ENCODE results near the gene SLC12A6. TPM values are rescaled to one million over a fixed set of nuclear protein-coding genes. Genes with fewer than 3 reads are reported as not detected.
A peak's percentile ranks its signal among the peaks of the same experiment; 100 is the strongest.

The SLC12A6 gene
- total and polyA plus RNA-seq, 2 of the 13 experiments (the other 11 are each of a cell fraction or from before 2014, with no cell fraction given): 15.2 to 30.1 TPM

DNA sequence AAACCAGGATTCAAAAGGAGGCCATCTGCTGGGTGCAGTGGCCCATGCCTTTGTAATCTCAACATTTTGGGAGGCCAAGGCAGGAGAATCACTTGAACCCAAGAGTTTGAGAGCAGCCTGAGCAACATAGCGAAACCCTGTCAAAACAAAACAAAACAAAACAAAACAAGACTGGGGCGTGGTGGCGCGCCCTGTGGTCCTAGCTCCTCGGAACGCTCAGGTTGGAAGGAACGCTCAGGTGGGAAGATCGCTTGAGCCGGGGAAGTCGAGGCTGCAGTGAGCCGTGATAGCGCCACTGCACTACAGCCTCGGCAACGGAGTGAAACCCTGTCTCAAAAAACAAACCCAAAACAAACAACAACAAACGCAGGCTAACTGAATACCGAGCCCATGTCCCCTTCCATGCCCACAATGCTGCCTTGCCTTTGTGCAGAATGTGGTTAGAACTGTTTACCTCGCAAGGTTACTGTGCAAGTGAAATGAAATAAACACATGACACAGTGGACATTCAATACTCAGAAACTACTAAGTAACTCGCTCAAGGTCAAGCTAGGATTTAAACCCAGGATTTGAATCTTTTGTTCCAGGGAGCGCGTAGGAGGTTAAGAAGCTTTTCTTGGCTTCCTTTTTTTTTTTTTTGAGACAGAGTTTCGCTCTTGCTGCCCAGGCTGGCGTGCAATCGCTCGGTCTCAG lies 113.5 kb downstream of the SLC12A6 start (continued):
- TF ChIP-seq, protein P1, sequence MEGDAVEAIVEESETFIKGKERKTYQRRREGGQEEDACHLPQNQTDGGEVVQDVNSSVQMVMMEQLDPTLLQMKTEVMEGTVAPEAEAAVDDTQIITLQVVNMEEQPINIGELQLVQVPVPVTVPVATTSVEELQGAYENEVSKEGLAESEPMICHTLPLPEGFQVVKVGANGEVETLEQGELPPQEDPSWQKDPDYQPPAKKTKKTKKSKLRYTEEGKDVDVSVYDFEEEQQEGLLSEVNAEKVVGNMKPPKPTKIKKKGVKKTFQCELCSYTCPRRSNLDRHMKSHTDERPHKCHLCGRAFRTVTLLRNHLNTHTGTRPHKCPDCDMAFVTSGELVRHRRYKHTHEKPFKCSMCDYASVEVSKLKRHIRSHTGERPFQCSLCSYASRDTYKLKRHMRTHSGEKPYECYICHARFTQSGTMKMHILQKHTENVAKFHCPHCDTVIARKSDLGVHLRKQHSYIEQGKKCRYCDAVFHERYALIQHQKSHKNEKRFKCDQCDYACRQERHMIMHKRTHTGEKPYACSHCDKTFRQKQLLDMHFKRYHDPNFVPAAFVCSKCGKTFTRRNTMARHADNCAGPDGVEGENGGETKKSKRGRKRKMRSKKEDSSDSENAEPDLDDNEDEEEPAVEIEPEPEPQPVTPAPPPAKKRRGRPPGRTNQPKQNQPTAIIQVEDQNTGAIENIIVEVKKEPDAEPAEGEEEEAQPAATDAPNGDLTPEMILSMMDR (CRISPR knock-in tag; IDR thresholded peaks at IDR 0.05): 0 out of 2 replicates have a peak, but pooled peaks have one; percentile 31

DNA sequence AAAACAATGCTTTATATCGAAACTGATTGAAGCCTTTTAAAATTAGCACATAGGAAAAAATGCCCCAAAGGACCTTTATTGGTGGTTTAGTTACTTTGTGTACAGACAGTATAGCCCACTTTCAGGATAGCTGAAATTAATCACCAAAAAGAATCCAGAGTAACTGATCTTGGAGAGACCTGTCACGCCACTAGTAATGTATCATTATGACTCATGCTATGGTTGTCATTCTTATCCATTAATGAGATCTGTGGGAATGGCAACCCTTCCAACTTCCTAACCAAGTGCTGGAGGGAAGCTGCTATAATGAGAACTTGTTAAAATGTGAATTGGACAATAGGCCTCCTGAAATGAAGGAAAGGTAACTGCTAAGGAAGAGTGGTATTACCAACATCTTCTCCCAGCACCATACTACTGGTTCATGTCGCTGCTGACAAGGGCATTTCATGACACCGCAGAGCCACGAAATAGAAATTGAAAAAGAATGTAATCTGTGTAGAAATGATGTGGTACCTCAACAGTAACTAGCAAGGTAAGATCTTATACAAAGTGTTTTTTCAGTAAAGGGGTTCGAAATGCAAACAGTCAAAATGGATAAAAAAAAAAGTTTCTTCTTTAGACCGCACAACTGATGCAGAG lies 119.9 kb downstream of the SLC12A6 start:
- no peak overlapping the region for H2AFZ ChIP-seq (ENCODE audit: low read length)
- H3K4me1 ChIP-seq (ENCODE audit: insufficient read depth, low read length): no peaks in the 10 kb centered on the region
- no peak overlapping the region for H3K27ac ChIP-seq (ENCODE audit: extremely low read length, insufficient read depth, low read length)
- WGBS (ENCODE audit: low lambda C conversion rate): 37% methylated on average over 7 of the region's 7 CpGs
- no peaks in the 10 kb centered on the region for H3K79me2 ChIP-seq (ENCODE audit: insufficient read depth, low read length)
- BruUV-seq (replicated peaks): no TSS peak
- DNase-seq (ENCODE audit: low spot score) (no peak), ATAC-seq (no peak), FAIRE-seq (no peak)
- intact Hi-C loops (cut with micrococcal nuclease; ENCODE audit: unreplicated experiment): no loop called here
- H4K20me1 ChIP-seq (ENCODE audit: insufficient read depth, low read length): no peaks in the 10 kb centered on the region
- in situ Hi-C loops (cut with HindIII; ENCODE audit: extremely low pct_ligation_motif_present, low pct_unique_long_range_greater_than_20kb): no loop called here
- POLR2A ChIA-PET: no interaction called here
- H3K36me3 ChIP-seq (replicated peaks in 1 of 2; ENCODE audit: control insufficient read depth in 1 of 2, insufficient read depth in 2 of 2, low read length in 2 of 2): no peaks in the 10 kb centered on the region
- no peaks in the 10 kb centered on the region for H3K27me3 ChIP-seq (ENCODE audit: control insufficient read depth in 1 of 2, insufficient read depth in 2 of 2, low read length in 2 of 2)
- no peaks in the 10 kb centered on the region for H3K9me3 ChIP-seq (ENCODE audit: low read length)
- TF ChIP-seq CREB1 (IDR thresholded peaks at IDR 0.05) (peak; percentile 14; the same call in 1 of the 2 replicates), CREB1 (CRISPR knock-in tag; IDR thresholded peaks at IDR 0.05) (no peak), NFE2L1 (CRISPR knock-in tag; IDR thresholded peaks at IDR 0.05; ENCODE audit: borderline replicate concordance) (no peak), NAIF1 (CRISPR knock-in tag; IDR thresholded peaks at IDR 0.05; ENCODE audit: borderline replicate concordance) (no peak)
- TF ChIP-seq, protein P2, sequence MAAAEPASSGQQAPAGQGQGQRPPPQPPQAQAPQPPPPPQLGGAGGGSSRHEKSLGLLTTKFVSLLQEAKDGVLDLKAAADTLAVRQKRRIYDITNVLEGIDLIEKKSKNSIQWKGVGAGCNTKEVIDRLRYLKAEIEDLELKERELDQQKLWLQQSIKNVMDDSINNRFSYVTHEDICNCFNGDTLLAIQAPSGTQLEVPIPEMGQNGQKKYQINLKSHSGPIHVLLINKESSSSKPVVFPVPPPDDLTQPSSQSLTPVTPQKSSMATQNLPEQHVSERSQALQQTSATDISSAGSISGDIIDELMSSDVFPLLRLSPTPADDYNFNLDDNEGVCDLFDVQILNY (CRISPR knock-in tag; conservative IDR thresholded peaks at IDR 0.05): no peak
- CTCF ChIA-PET (ENCODE audit: low intra/inter-chr PET ratio, low total read pairs): no interaction called here
- no peak overlapping the region for H3K4me2 ChIP-seq (ENCODE audit: low read depth, low read length)
- H3K9ac ChIP-seq (ENCODE audit: insufficient read depth, low read depth, low read length): no peak overlapping the region
- no peak overlapping the region for H3K4me3 ChIP-seq (replicated peaks in 1 of 3; ENCODE audit: insufficient read depth in 1 of 3, low read depth in 2 of 3, low read length in 3 of 3)

Measured in HepG2 (cell line).